Keratinocyte (primary cell): ENCODE results near the gene C1orf87. TPM values are rescaled to one million over a fixed set of nuclear protein-coding genes. Genes with fewer than 3 reads are reported as not detected.

Experiments
- DNase-seq: peaks from one replicate; pipeline ENCODE4 v3.0.0-alpha.2; 2011; ENCODE audit warnings: low read depth, missing footprints, low spot score
- FAIRE-seq: peaks from 2 replicates; lab custom pipeline; 2011; peaks lifted over from hg19 to GRCh38; lab: Jason Lieb, UNC
- H2AFZ ChIP-seq: 2 replicates; pipeline ENCODE4 v1.6.0; 2012; ENCODE audit warnings: low read length, control low read depth, inconsistent platforms; ENCODE audit not compliant: control insufficient read depth
- H3K27ac ChIP-seq: 2 replicates; pipeline ENCODE4 v1.5.1; 2011; ENCODE audit warnings: low read length; ENCODE audit not compliant: control insufficient read depth, insufficient read depth
- H3K27me3 ChIP-seq: 3 replicates; pipeline ENCODE4 v1.6.0; 2011; ENCODE audit warnings: low read length; ENCODE audit not compliant: control insufficient read depth, insufficient read depth; ENCODE audit errors: extremely low read depth
- H3K36me3 ChIP-seq, 2 experiments: 2 replicates in 1 of 2; 3 replicates in 1 of 2; pipeline ENCODE4 v1.5.1; 2011; ENCODE audit warnings: low read length in 2 of 2, mild to moderate bottlenecking in 1 of 2; ENCODE audit not compliant: control insufficient read depth in 2 of 2, insufficient read depth in 2 of 2; ENCODE audit errors: extremely low read depth in 1 of 2
- H3K4me1 ChIP-seq: 3 replicates; pipeline ENCODE4 v1.5.1; 2011; ENCODE audit warnings: low read length; ENCODE audit not compliant: control insufficient read depth, insufficient read depth; ENCODE audit errors: extremely low read depth
- H3K4me2 ChIP-seq: 3 replicates; pipeline ENCODE4 v1.6.0; 2011; ENCODE audit warnings: low read depth, low read length; ENCODE audit not compliant: control insufficient read depth, insufficient read depth; ENCODE audit errors: extremely low read depth
- H3K4me3 ChIP-seq, 3 experiments: fragments of 200-600 bp in 1 of 3; sonication (generic) in 1 of 3; 2 replicates in 2 of 3; 3 replicates in 1 of 3; pipeline ENCODE4 v1.5.1; 2011 to 2016; ENCODE audit warnings: low read length in 3 of 3, mild to moderate bottlenecking in 3 of 3, control low read depth in 2 of 3, inconsistent platforms in 1 of 3, low read depth in 1 of 3, mixed read lengths in 1 of 3, mixed run types in 1 of 3, moderate library complexity in 1 of 3; ENCODE audit not compliant: control insufficient read depth in 2 of 3, insufficient read depth in 2 of 3; ENCODE audit errors: extremely low read depth in 1 of 3
- H3K79me2 ChIP-seq: 2 replicates; pipeline ENCODE4 v1.6.0; 2012; ENCODE audit warnings: low read length; ENCODE audit not compliant: control insufficient read depth, insufficient read depth
- H3K9ac ChIP-seq: 3 replicates; pipeline ENCODE4 v1.6.0; 2011; ENCODE audit warnings: low read length; ENCODE audit not compliant: control insufficient read depth, insufficient read depth; ENCODE audit errors: extremely low read depth
- H3K9me1 ChIP-seq: 3 replicates; pipeline ENCODE4 v1.6.0; 2011; ENCODE audit warnings: low read length; ENCODE audit not compliant: control insufficient read depth, insufficient read depth; ENCODE audit errors: extremely low read depth
- H3K9me3 ChIP-seq: 2 replicates; pipeline ENCODE4 v1.5.1; 2012; ENCODE audit warnings: low read depth, low read length; ENCODE audit not compliant: control insufficient read depth
- H4K20me1 ChIP-seq: 3 replicates; pipeline ENCODE4 v1.6.0; 2011; ENCODE audit warnings: low read length; ENCODE audit not compliant: control insufficient read depth, insufficient read depth; ENCODE audit errors: extremely low read depth
- EZH2 ChIP-seq: IDR thresholded peaks from one replicate; pipeline ENCODE4 v1.6.1; 2012; ENCODE audit warnings: inconsistent platforms, mild to moderate bottlenecking, low read length, moderate library complexity
- dilution Hi-C: fragments of 300-500 bp; cut with MboI; formaldehyde crosslinking; loops from one replicate; pipeline ENCODE4 v1.7.0; 2020; ENCODE audit warnings: low sequenced_read_pairs; ENCODE audit not compliant: extremely low pct_ligation_motif_present
- polyA plus RNA-seq, 5 experiments: library from polyadenylated mRNA; depleted of rRNA in 3 of 5; stranded (reverse) in 3 of 5; stranded (forward) in 1 of 5; unstranded in 1 of 5; fragments of >200 nt; gene quantifications; 1 replicate in 1 of 5; 2 replicates in 3 of 5; 3 replicates in 1 of 5; pipeline versions ENCODE4 v1.2.1 to v1.2.3, GENCODE V29; 2011 to 2012; ENCODE audit warnings: missing spikeins in 2 of 5, low read depth in 1 of 5, low replicate concordance in 1 of 5
- TF ChIP-seq, protein P1 (sequence below), 3 experiments: IDR thresholded peaks in 1 of 3; conservative IDR thresholded peaks in 1 of 3; optimal IDR thresholded peaks in 1 of 3; 2 replicates in 2 of 3; 3 replicates in 1 of 3; pipeline versions ENCODE3 to v1.5.1; 2011; ENCODE audit warnings: low read length in 3 of 3, mild to moderate bottlenecking in 3 of 3, moderate library complexity in 2 of 3, control low read depth in 1 of 3, inconsistent platforms in 1 of 3; ENCODE audit not compliant: insufficient read depth in 2 of 3; ENCODE audit errors: extremely low read depth in 1 of 3

Gene C1orf87
- polyA plus RNA-seq, 1 donor (not counting 4 experiments of a cell fraction or from before 2014, with no cell fraction given), result not detected

DNA sequence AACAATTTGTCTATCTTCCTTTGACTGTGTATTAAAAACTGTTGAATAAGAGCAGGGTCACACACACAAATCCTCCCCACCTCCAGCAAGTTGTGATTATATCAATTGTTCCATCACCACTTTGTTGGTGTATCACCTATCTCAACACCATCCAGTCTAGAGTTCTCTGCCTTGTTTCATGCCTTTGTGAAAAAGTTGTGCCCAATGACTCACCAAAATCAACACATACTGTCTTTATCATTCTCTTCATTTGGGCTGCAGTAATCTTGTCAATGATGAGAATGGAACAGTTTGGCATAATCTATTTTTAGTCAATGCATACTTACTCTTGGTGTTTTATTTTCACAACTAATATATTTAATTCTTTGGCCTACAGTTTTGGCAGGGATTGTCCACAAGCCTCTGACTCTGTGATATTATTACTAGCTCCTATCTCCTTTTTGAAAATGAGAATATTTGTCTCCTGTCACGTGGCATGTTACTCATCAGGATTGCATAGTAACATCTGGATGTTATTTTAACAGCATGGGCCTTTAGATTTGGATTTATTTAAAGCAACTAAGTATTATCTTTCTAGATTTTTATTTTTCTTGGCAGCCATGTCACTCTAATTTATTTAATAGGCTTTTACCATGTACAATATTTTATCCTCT is 5.1 kb downstream of the C1orf87 start:
- H4K20me1 ChIP-seq, result no peaks in the 10 kb centered on the region
- no peak for FAIRE-seq
- peaks cover 9% of the 10 kb centered on the region for H3K27me3 ChIP-seq
- H3K9ac ChIP-seq, result no peak overlapping the region
- TF ChIP-seq, protein P1, sequence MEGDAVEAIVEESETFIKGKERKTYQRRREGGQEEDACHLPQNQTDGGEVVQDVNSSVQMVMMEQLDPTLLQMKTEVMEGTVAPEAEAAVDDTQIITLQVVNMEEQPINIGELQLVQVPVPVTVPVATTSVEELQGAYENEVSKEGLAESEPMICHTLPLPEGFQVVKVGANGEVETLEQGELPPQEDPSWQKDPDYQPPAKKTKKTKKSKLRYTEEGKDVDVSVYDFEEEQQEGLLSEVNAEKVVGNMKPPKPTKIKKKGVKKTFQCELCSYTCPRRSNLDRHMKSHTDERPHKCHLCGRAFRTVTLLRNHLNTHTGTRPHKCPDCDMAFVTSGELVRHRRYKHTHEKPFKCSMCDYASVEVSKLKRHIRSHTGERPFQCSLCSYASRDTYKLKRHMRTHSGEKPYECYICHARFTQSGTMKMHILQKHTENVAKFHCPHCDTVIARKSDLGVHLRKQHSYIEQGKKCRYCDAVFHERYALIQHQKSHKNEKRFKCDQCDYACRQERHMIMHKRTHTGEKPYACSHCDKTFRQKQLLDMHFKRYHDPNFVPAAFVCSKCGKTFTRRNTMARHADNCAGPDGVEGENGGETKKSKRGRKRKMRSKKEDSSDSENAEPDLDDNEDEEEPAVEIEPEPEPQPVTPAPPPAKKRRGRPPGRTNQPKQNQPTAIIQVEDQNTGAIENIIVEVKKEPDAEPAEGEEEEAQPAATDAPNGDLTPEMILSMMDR (optimal IDR thresholded peaks at IDR 0.05 in 1 of 3, IDR thresholded peaks at IDR 0.05 in 1 of 3, conservative IDR thresholded peaks at IDR 0.05 in 1 of 3; ENCODE audit: extremely low read depth in 1 of 3, insufficient read depth in 2 of 3, low read length in 3 of 3), result no peak
- no peak for TF ChIP-seq EZH2
- no peaks in the 10 kb centered on the region for H3K9me3 ChIP-seq
- H3K9me1 ChIP-seq, result no peaks in the 10 kb centered on the region
- H3K4me2 ChIP-seq, result no peak overlapping the region
- no peaks in the 10 kb centered on the region for H3K36me3 ChIP-seq
- H3K4me1 ChIP-seq, result no peaks in the 10 kb centered on the region
- no peak overlapping the region for H3K27ac ChIP-seq
- DNase-seq, result no peak
- dilution Hi-C loops, result no loop called here
- H3K4me3 ChIP-seq, result no peak overlapping the region
- no peak overlapping the region for H2AFZ ChIP-seq
- H3K79me2 ChIP-seq, result no peaks in the 10 kb centered on the region

- H3K4me1 ChIP-seq, result no peaks in the 10 kb centered on the region
- DNase-seq (no peak), FAIRE-seq (no peak)
- no peaks in the 10 kb centered on the region for H4K20me1 ChIP-seq
- no peak overlapping the region for H3K27ac ChIP-seq
- no peak overlapping the region for H3K9ac ChIP-seq
- H3K36me3 ChIP-seq, result no peaks in the 10 kb centered on the region
- dilution Hi-C loops, result no loop called here
- H3K79me2 ChIP-seq, result no peaks in the 10 kb centered on the region
- peaks cover 2% of the 10 kb centered on the region for H3K27me3 ChIP-seq
- H2AFZ ChIP-seq, result no peak overlapping the region
- H3K9me3 ChIP-seq, result no peaks in the 10 kb centered on the region
- no peak for TF ChIP-seq EZH2
- TF ChIP-seq, protein P1 (optimal IDR thresholded peaks at IDR 0.05 in 1 of 3, IDR thresholded peaks at IDR 0.05 in 1 of 3, conservative IDR thresholded peaks at IDR 0.05 in 1 of 3; ENCODE audit: extremely low read depth in 1 of 3, insufficient read depth in 2 of 3, low read length in 3 of 3), result no peak
- no peak overlapping the region for H3K4me2 ChIP-seq
- no peak overlapping the region for H3K4me3 ChIP-seq
- H3K9me1 ChIP-seq, result no peaks in the 10 kb centered on the region
These were observed 7.6 kb downstream of the C1orf87 start for GRCh38 chr1:60066001-60066400.
